NCI-H2196 treated with DMSO at 0.1 percent for 48 hours (cell line): ENCODE data around the gene CENPP.
A peak's percentile ranks its signal among the peaks of the same experiment; 100 is the strongest.

ENCODE experiments used
- DNase-seq: peaks from one replicate; lab custom pipeline; 2025; ENCODE audit not compliant: unreplicated experiment; lab: John Stamatoyannopoulos, UW

Gene CENPP

GRCh38 chr9:92325269-92325990 lies at the start of gene CENPP, which contains the start of gene NOL8:
CENPP (plus strand) TSS chr9:92325953.
NOL8 (minus strand) TSS chr9:92325350; CDS start chr9:92324161, 1,189 bp downstream.
- DNase-seq, result peak; percentile 83

- DNase-seq, result no peak
These were observed 49.3 kb upstream of the CENPP start for GRCh38 chr9:92276331-92277032.

GRCh38 chr9:92278110-92278509 lies 47.6 kb upstream of the CENPP start:
- DNase-seq, result no peak

- no peak for DNase-seq
These were observed 46.5 kb upstream of the CENPP start for GRCh38 chr9:92279302-92279701.

GRCh38 chr9:92289708-92290390 lies 35.9 kb upstream of the CENPP start:
- DNase-seq, result no peak

- no peak for DNase-seq
These were observed 34.8 kb upstream of the CENPP start for GRCh38 chr9:92290785-92291429.

- no peak for DNase-seq
These were observed 34.2 kb upstream of the CENPP start for GRCh38 chr9:92291577-92291976.

GRCh38 chr9:92292338-92293074 lies 33.2 kb upstream of the CENPP start:
- no peak for DNase-seq

GRCh38 chr9:92293075-92293354 lies 32.7 kb upstream of the CENPP start:
- no peak for DNase-seq

GRCh38 chr9:92293452-92294296 lies 32.1 kb upstream of the CENPP start, which contains the start of gene IARS1:
IARS1 (minus strand) TSS chr9:92293697; CDS start chr9:92289419, 4,278 bp downstream.
- DNase-seq, result peak; percentile 88

- DNase-seq, result no peak
These were observed 31.5 kb upstream of the CENPP start for GRCh38 chr9:92294297-92294676.

- no peak for DNase-seq
These were observed 30.4 kb upstream of the CENPP start for GRCh38 chr9:92295240-92295790.

GRCh38 chr9:92295827-92296258 lies 29.9 kb upstream of the CENPP start:
- no peak for DNase-seq

GRCh38 chr9:92297611-92298010 lies 28.1 kb upstream of the CENPP start:
- no peak for DNase-seq

GRCh38 chr9:92298036-92298435 lies 27.7 kb upstream of the CENPP start:
- no peak for DNase-seq

- DNase-seq, result no peak
These were observed 26.6 kb upstream of the CENPP start for GRCh38 chr9:92299116-92299515.

- DNase-seq, result no peak
These were observed 24.8 kb upstream of the CENPP start for GRCh38 chr9:92300936-92301335.

- peak; percentile 6 for DNase-seq
These were observed 16.9 kb upstream of the CENPP start for GRCh38 chr9:92308893-92309292.

- DNase-seq, result no peak
These were observed 15.2 kb upstream of the CENPP start for GRCh38 chr9:92310562-92310961.
